Measurements from ENCODE around the gene GNAT2. TPM values are rescaled to one million over a fixed set of nuclear protein-coding genes. Genes with fewer than 3 reads are reported as not detected.

The GNAT2 gene
- total RNA-seq, 1 donor from 2014 or later: not detected

GRCh38 chr1:109639063-109639840 is 19.8 kb upstream of the GNAT2 start:
- peaks cover 3% of the 10 kb centered on the region for H3K27me3 Mint-ChIP-seq (ENCODE audit: unreplicated experiment)
- H3K9me3 Mint-ChIP-seq (ENCODE audit: unreplicated experiment): peaks cover 2% of the 10 kb centered on the region
- TF ChIP-seq, protein P1, sequence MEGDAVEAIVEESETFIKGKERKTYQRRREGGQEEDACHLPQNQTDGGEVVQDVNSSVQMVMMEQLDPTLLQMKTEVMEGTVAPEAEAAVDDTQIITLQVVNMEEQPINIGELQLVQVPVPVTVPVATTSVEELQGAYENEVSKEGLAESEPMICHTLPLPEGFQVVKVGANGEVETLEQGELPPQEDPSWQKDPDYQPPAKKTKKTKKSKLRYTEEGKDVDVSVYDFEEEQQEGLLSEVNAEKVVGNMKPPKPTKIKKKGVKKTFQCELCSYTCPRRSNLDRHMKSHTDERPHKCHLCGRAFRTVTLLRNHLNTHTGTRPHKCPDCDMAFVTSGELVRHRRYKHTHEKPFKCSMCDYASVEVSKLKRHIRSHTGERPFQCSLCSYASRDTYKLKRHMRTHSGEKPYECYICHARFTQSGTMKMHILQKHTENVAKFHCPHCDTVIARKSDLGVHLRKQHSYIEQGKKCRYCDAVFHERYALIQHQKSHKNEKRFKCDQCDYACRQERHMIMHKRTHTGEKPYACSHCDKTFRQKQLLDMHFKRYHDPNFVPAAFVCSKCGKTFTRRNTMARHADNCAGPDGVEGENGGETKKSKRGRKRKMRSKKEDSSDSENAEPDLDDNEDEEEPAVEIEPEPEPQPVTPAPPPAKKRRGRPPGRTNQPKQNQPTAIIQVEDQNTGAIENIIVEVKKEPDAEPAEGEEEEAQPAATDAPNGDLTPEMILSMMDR (IDR thresholded peaks at IDR 0.05; ENCODE audit: partially characterized antibody, unreplicated experiment): no peak
- H3K4me1 Mint-ChIP-seq (ENCODE audit: low read depth, unreplicated experiment): peaks cover 7% of the 10 kb centered on the region
- H3K27ac Mint-ChIP-seq (ENCODE audit: unreplicated experiment): no peak overlapping the region
- no peaks in the 10 kb centered on the region for H3K36me3 Mint-ChIP-seq (ENCODE audit: unreplicated experiment)
- no peak for DNase-seq
- no peak overlapping the region for H3K4me3 Mint-ChIP-seq (ENCODE audit: unreplicated experiment)

GRCh38 chr1:109637446-109637845 is 18.0 kb upstream of the GNAT2 start:
- Mint-ChIP-seq H3K9me3 (ENCODE audit: unreplicated experiment) (peaks cover 2% of the 10 kb centered on the region), H3K4me1 (ENCODE audit: low read depth, unreplicated experiment) (peaks cover 7% of the 10 kb centered on the region), H3K4me3 (ENCODE audit: unreplicated experiment) (no peak overlapping the region), H3K27ac (ENCODE audit: unreplicated experiment) (no peak overlapping the region), H3K27me3 (ENCODE audit: unreplicated experiment) (peaks cover 3% of the 10 kb centered on the region), H3K36me3 (ENCODE audit: unreplicated experiment) (no peaks in the 10 kb centered on the region)
- TF ChIP-seq, protein P1 (IDR thresholded peaks at IDR 0.05; ENCODE audit: partially characterized antibody, unreplicated experiment): no peak
- no peak for DNase-seq

GRCh38 chr1:109636201-109636952 is 17.0 kb upstream of the GNAT2 start:
- Mint-ChIP-seq H3K4me3 (ENCODE audit: unreplicated experiment) (no peak overlapping the region), H3K9me3 (ENCODE audit: unreplicated experiment) (peaks cover 2% of the 10 kb centered on the region), H3K4me1 (ENCODE audit: low read depth, unreplicated experiment) (peaks cover 14% of the 10 kb centered on the region), H3K36me3 (ENCODE audit: unreplicated experiment) (no peaks in the 10 kb centered on the region), H3K27ac (ENCODE audit: unreplicated experiment) (no peak overlapping the region), H3K27me3 (ENCODE audit: unreplicated experiment) (peaks cover 7% of the 10 kb centered on the region)
- no peak for DNase-seq
- TF ChIP-seq, protein P1 (IDR thresholded peaks at IDR 0.05; ENCODE audit: partially characterized antibody, unreplicated experiment): no peak

GRCh38 chr1:109635862-109636200 is 16.4 kb upstream of the GNAT2 start:
- no peak overlapping the region for H3K4me3 Mint-ChIP-seq (ENCODE audit: unreplicated experiment)
- H3K9me3 Mint-ChIP-seq (ENCODE audit: unreplicated experiment): peaks cover 5% of the 10 kb centered on the region
- peaks cover 14% of the 10 kb centered on the region for H3K4me1 Mint-ChIP-seq (ENCODE audit: low read depth, unreplicated experiment)
- peaks cover 7% of the 10 kb centered on the region for H3K27me3 Mint-ChIP-seq (ENCODE audit: unreplicated experiment)
- TF ChIP-seq, protein P1 (IDR thresholded peaks at IDR 0.05; ENCODE audit: partially characterized antibody, unreplicated experiment): no peak
- no peak overlapping the region for H3K27ac Mint-ChIP-seq (ENCODE audit: unreplicated experiment)
- no peaks in the 10 kb centered on the region for H3K36me3 Mint-ChIP-seq (ENCODE audit: unreplicated experiment)
- DNase-seq: no peak

Data from glutamatergic neuron (in vitro differentiated cells).